ENCODE data around the gene TBCD. TPM values are rescaled to one million over a fixed set of nuclear protein-coding genes. Genes with fewer than 3 reads are reported as not detected.

TBCD gene
- polyA plus RNA-seq, 2 of the 4 experiments (the other 2 are of a cell fraction), result 33.5 to 49.1 TPM

DNA sequence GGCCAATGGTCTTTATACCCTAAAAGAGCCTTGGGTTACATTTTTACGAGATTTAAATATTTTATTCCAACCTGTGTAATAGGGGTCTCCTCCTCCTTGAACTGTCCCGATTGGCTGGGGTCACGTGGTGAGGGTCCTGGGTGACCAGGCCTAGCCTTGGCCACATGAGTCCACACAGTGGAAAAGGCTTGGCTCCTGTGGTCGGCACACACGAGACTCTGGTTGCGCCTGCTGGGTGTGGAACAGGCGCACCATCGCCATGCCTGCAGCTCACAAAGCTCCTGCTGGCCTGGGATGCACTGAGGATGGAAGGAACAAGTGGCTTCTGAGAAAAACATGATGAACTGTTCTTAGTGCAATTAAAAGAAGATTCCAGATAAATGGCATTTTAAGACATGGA is 191.9 kb downstream of the TBCD start:
- FAIRE-seq (no peak), DNase-seq (ENCODE audit: low read depth in 1 of 2, low spot score in 1 of 2) (no peak), ATAC-seq (no peak)
- no peak overlapping the region for H3K4me2 ChIP-seq
- TF ChIP-seq CEBPB (IDR thresholded peaks at IDR 0.05), result no peak
- no peak for TF ChIP-seq RNF2 (IDR thresholded peaks at IDR 0.05; ENCODE audit: borderline replicate concordance, low read depth)
- WGBS (ENCODE audit: missing lambda C conversion rate), result 95% methylated on average over 8 of the region's 8 CpGs
- POLR2A ChIA-PET, result no interaction called here
- CTCF ChIA-PET, result no interaction called here
- H3K27ac ChIP-seq, result no peak overlapping the region
- H3K4me3 ChIP-seq, result no peak overlapping the region
- no peaks in the 10 kb centered on the region for H3K4me1 ChIP-seq
- peaks cover 57% of the 10 kb centered on the region for H3K9me3 ChIP-seq

DNA sequence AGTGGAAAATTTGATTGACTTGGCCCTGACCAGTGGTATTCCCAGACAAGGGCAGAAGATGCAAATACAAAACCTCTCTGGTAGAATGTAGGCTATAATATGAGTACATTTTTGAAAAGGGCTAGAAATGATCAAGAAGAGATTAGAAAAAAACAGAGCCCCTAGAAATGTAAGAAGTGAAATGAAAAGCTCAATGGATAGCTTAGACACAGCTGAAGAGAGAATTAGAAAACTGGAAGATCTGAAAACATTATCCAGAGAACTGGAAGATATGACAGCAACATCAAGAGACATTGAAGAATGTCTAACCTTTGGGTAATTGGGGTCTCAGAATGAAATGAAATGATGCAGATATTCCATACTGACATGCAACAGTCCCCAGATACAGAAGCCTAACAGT is 193.1 kb downstream of the TBCD start:
- ChIA-PET CTCF (interaction anchor here (0.8 kb wide), 1 partner anchor 40 kb away, joined by 3 read pairs; no protein-coding TSS in a partner anchor), POLR2A (no interaction called here)
- no peak for ATAC-seq
- TF ChIP-seq CHD4 (IDR thresholded peaks at IDR 0.05; ENCODE audit: borderline replicate concordance) (peak; percentile 57; the same call in 1 of the 2 replicates), FOSL2 (IDR thresholded peaks at IDR 0.05) (no peak), FOSL2 (CRISPR knock-in tag; IDR thresholded peaks at IDR 0.05) (no peak), KDM1A (IDR thresholded peaks at IDR 0.05; ENCODE audit: low read depth) (peak; percentile 90), RNF2 (IDR thresholded peaks at IDR 0.05; ENCODE audit: borderline replicate concordance, low read depth) (no peak)
- TF ChIP-seq, protein P1, sequence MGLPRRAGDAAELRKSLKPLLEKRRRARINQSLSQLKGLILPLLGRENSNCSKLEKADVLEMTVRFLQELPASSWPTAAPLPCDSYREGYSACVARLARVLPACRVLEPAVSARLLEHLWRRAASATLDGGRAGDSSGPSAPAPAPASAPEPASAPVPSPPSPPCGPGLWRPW (IDR thresholded peaks at IDR 0.05), result no peak
- H3K9me3 ChIP-seq, result peaks cover 69% of the 10 kb centered on the region
- H3K4me2 ChIP-seq, result no peak overlapping the region
- H3K4me1 ChIP-seq, result no peaks in the 10 kb centered on the region
- DNase-seq (ENCODE audit: low read depth in 1 of 2, low spot score in 1 of 2), result no peak
- no peak overlapping the region for H3K4me3 ChIP-seq
- peak; percentile 46 for FAIRE-seq
- no peak overlapping the region for H3K27ac ChIP-seq

- no peak for ATAC-seq
- no peak overlapping the region for H3K4me3 ChIP-seq
- no peak overlapping the region for H3K27ac ChIP-seq
- POLR2A ChIA-PET, result no interaction called here
- H3K9me3 ChIP-seq, result peaks cover 80% of the 10 kb centered on the region
- FAIRE-seq, result peak; percentile 88
- TF ChIP-seq MYC (IDR thresholded peaks at IDR 0.05; ENCODE audit: borderline replicate concordance, low read length) (no peak), RFX5 (IDR thresholded peaks at IDR 0.05) (no peak), ESRRA (IDR thresholded peaks at IDR 0.05; ENCODE audit: borderline replicate concordance, low read length) (no peak), KDM5A (IDR thresholded peaks at IDR 0.05) (no peak), EHF (CRISPR knock-in tag; IDR thresholded peaks at IDR 0.05) (no peak), FOSL2 (IDR thresholded peaks at IDR 0.05) (no peak), FOSL2 (CRISPR knock-in tag; IDR thresholded peaks at IDR 0.05) (no peak), FOXS1 (CRISPR knock-in tag; IDR thresholded peaks at IDR 0.05) (no peak), CHD4 (IDR thresholded peaks at IDR 0.05; ENCODE audit: borderline replicate concordance) (no peak), GATA3 (IDR thresholded peaks at IDR 0.05; ENCODE audit: borderline replicate concordance) (no peak), POLR2AphosphoS2 (conservative IDR thresholded peaks at IDR 0.05; ENCODE audit: low read length) (no peak), FOSB (CRISPR knock-in tag; IDR thresholded peaks at IDR 0.05) (no peak), RCOR1 (IDR thresholded peaks at IDR 0.05; ENCODE audit: low read depth, low read length) (no peak), HDAC2 (IDR thresholded peaks at IDR 0.05) (no peak), ATOH8 (CRISPR knock-in tag; IDR thresholded peaks at IDR 0.05; ENCODE audit: low read depth) (no peak), HMGXB4 (CRISPR knock-in tag; IDR thresholded peaks at IDR 0.05; ENCODE audit: borderline replicate concordance) (no peak), SMC3 (IDR thresholded peaks at IDR 0.05) (no peak), E2F6 (IDR thresholded peaks at IDR 0.05; ENCODE audit: borderline replicate concordance, low read depth) (no peak)
- TF ChIP-seq, protein P2, sequence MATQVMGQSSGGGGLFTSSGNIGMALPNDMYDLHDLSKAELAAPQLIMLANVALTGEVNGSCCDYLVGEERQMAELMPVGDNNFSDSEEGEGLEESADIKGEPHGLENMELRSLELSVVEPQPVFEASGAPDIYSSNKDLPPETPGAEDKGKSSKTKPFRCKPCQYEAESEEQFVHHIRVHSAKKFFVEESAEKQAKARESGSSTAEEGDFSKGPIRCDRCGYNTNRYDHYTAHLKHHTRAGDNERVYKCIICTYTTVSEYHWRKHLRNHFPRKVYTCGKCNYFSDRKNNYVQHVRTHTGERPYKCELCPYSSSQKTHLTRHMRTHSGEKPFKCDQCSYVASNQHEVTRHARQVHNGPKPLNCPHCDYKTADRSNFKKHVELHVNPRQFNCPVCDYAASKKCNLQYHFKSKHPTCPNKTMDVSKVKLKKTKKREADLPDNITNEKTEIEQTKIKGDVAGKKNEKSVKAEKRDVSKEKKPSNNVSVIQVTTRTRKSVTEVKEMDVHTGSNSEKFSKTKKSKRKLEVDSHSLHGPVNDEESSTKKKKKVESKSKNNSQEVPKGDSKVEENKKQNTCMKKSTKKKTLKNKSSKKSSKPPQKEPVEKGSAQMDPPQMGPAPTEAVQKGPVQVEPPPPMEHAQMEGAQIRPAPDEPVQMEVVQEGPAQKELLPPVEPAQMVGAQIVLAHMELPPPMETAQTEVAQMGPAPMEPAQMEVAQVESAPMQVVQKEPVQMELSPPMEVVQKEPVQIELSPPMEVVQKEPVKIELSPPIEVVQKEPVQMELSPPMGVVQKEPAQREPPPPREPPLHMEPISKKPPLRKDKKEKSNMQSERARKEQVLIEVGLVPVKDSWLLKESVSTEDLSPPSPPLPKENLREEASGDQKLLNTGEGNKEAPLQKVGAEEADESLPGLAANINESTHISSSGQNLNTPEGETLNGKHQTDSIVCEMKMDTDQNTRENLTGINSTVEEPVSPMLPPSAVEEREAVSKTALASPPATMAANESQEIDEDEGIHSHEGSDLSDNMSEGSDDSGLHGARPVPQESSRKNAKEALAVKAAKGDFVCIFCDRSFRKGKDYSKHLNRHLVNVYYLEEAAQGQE (IDR thresholded peaks at IDR 0.05), result no peak
- TF ChIP-seq, protein P1 (IDR thresholded peaks at IDR 0.05), result no peak
- H3K4me1 ChIP-seq, result no peaks in the 10 kb centered on the region
- no peak for DNase-seq (ENCODE audit: low read depth in 1 of 2, low spot score in 1 of 2)
- no peak overlapping the region for H3K4me2 ChIP-seq
- CTCF ChIA-PET, result no interaction called here
These were observed 194.2 kb downstream of the TBCD start for GRCh38 chr17:82946081-82946480.
